ENCODE data around the gene SLC2A14. TPM values are rescaled to one million over a fixed set of nuclear protein-coding genes. Genes with fewer than 3 reads are reported as not detected.
"Not testable (repeated sequence)": the region's sequence is repeated elsewhere in the genome, so short reads cannot be mapped to it uniquely, and the experiment has no call there.

Gene SLC2A14
- total and polyA plus RNA-seq, 3 experiments from 2014 or later: 0.13 to 0.15 TPM; not detected in 1

DNA sequence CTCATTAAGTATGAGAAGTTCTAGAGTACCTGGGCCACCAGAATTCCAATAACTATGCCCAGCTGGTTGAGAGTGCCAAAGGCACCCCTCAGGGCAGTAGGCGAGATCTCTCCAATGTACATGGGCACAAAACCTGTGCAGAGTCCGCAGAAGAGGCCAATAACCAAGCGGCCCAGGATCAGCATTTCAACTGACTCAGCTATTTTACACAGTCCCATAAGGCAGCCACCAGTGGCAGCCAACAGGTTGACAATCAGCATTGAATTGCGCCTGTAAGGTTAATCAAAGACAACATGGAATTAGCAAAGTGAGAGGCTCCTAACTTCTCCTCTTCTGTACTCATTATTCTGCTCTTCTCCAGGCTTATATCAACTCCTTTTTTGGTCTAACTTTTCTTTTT lies 43.0 kb downstream of the SLC2A14 start:
- H3K9me3 Mint-ChIP-seq; CTCF ChIA-PET; DNase-seq; H3K27ac Mint-ChIP-seq; H3K4me1 ChIP-seq (ENCODE audit: insufficient read depth, low read length); H3K4me3 ChIP-seq (ENCODE audit: low read length); H3K27ac ChIP-seq (ENCODE audit: low read depth, low read length); H3K9me3 ChIP-seq (ENCODE audit: low read length); H3K27me3 ChIP-seq (ENCODE audit: insufficient read depth, low read length, poor library complexity, severe bottlenecking); H3K4me1 Mint-ChIP-seq; POLR2A ChIA-PET; H3K4me3 Mint-ChIP-seq; H3K36me3 ChIP-seq (ENCODE audit: insufficient read depth, low read length); H3K36me3 Mint-ChIP-seq; H3K27me3 Mint-ChIP-seq: not testable (repeated sequence)

DNA sequence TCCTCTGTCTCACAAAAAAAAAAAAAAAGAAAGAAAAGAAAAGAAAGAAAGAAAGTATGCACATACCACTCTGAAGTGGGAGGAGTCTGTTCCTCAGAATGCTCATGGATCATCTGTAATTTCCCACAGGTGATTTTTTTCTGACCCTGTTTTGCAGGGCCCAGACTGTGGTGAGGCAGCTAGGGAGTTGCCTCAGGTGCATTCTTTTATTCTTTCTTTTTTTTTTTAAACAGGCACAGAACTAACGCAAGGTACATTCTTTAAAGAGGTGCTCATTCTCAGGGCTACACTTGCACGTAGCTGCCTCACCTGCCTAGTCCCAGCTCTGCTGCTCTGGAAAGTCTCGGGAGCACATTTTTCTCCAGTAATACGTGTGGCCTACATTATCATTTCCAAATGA lies 47.0 kb downstream of the SLC2A14 start:
- H3K9me3 Mint-ChIP-seq; H3K36me3 Mint-ChIP-seq; H3K27me3 ChIP-seq (ENCODE audit: insufficient read depth, low read length, poor library complexity, severe bottlenecking); H3K4me1 Mint-ChIP-seq; DNase-seq; H3K4me3 ChIP-seq (ENCODE audit: low read length); POLR2A ChIA-PET; H3K27ac Mint-ChIP-seq; H3K27ac ChIP-seq (ENCODE audit: low read depth, low read length); H3K4me1 ChIP-seq (ENCODE audit: insufficient read depth, low read length); CTCF ChIA-PET; H3K4me3 Mint-ChIP-seq; H3K27me3 Mint-ChIP-seq; H3K9me3 ChIP-seq (ENCODE audit: low read length); H3K36me3 ChIP-seq (ENCODE audit: insufficient read depth, low read length): not testable (repeated sequence)

DNA sequence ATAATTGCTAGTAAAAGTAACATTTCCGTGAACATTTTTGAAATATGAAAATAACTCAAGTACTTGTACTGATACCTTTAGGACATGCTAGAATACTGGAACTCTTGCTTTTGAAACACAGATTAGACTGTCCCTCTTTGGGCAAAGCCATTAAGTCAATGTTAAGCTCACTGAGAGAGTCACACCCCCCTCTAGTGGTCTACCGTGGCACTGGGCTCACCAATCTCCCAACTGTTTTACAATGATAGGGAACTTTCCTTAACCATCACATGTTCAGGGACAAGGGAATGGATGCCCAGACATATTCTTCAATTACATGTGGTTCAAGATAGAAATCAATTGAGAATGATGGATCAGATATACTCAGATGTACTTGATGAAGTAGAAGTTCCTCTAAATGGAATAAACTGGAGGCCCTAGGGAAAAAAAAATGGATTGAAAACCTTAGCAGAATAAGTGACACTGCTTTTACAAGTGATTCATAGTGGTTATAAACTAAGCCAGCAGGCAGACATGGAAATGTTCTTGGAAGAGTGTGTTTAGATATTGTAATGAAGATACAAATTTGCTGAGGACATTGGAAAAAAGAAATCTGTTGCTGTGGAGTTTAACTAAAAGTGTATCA lies 65.7 kb downstream of the SLC2A14 start:
- peak; percentile 21 to 60 (median 37) for DNase-seq
- no peak overlapping the region for H3K27ac ChIP-seq (ENCODE audit: low read depth, low read length)
- POLR2A ChIA-PET: no interaction called here
- no peak overlapping the region for H3K4me3 Mint-ChIP-seq
- no peaks in the 10 kb centered on the region for H3K9me3 Mint-ChIP-seq
- no peaks in the 10 kb centered on the region for H3K36me3 ChIP-seq (ENCODE audit: insufficient read depth, low read length)
- H3K27me3 ChIP-seq (ENCODE audit: insufficient read depth, low read length, poor library complexity, severe bottlenecking): no peaks in the 10 kb centered on the region
- H3K4me3 ChIP-seq (ENCODE audit: low read length): no peak overlapping the region
- CTCF ChIA-PET: interaction anchor here (0.5 to 1.7 kb wide), 4 partner anchors 16 to 132 kb away, joined by 3 to 6 read pairs (median 3); no protein-coding TSS in a partner anchor
- H3K27ac Mint-ChIP-seq: no peak overlapping the region
- H3K4me1 ChIP-seq (ENCODE audit: insufficient read depth, low read length): no peaks in the 10 kb centered on the region
- H3K27me3 Mint-ChIP-seq: peaks cover 4 to 8% of the 10 kb centered on the region in 2 donors
- no peaks in the 10 kb centered on the region for H3K4me1 Mint-ChIP-seq
- H3K36me3 Mint-ChIP-seq: no peaks in the 10 kb centered on the region
- H3K9me3 ChIP-seq (ENCODE audit: low read length): no peaks in the 10 kb centered on the region

DNA sequence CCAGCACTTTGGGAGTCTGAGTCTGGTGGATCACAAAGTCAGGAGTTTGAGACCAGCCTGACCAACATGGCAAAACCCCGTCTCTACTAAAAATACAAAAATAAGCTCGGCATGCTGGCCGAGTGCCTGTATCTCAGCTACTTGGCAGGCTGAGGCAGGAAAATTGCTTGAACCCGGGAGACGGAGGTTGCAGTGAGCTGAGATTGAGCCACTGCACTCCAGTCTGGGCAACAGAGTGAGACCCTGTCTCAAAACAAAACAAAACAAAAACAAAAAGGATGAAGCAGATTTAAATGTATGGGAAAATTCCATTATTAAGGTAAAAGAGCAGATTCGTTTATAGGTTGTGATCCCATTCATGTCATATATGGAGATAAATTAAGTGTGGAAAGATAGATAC lies 66.4 kb downstream of the SLC2A14 start:
- H3K36me3 Mint-ChIP-seq; DNase-seq; POLR2A ChIA-PET; H3K9me3 Mint-ChIP-seq; H3K27me3 Mint-ChIP-seq; H3K27ac ChIP-seq (ENCODE audit: low read depth, low read length); H3K9me3 ChIP-seq (ENCODE audit: low read length); H3K4me3 Mint-ChIP-seq; H3K4me1 ChIP-seq (ENCODE audit: insufficient read depth, low read length); H3K27me3 ChIP-seq (ENCODE audit: insufficient read depth, low read length, poor library complexity, severe bottlenecking); H3K4me1 Mint-ChIP-seq; H3K27ac Mint-ChIP-seq; H3K4me3 ChIP-seq (ENCODE audit: low read length); H3K36me3 ChIP-seq (ENCODE audit: insufficient read depth, low read length): not testable (repeated sequence)
- CTCF ChIA-PET: interaction anchor here (0.5 to 1.7 kb wide), 6 partner anchors 15 to 132 kb away, joined by 3 to 6 read pairs (median 3); no protein-coding TSS in a partner anchor

DNA sequence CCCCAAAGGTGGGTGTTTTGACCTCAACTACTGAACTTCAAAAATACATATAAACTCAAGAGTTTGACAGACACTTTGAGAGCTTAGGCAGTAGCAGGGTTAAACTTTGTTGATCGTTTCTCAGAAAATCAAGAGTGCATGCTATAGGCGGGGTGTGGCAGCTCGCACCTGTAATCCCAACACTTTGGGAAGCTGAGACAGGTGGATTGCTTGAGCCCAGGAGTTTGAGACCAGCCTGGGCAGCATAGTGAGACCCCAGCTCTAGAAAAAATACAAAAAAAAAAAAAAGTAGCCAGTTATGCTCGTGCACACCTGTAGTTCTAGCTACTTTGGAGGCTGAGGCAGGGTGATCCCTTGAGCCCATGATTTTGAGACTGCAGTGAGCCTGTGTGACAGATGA lies 71.3 kb downstream of the SLC2A14 start:
- POLR2A ChIA-PET: no interaction called here

DNA sequence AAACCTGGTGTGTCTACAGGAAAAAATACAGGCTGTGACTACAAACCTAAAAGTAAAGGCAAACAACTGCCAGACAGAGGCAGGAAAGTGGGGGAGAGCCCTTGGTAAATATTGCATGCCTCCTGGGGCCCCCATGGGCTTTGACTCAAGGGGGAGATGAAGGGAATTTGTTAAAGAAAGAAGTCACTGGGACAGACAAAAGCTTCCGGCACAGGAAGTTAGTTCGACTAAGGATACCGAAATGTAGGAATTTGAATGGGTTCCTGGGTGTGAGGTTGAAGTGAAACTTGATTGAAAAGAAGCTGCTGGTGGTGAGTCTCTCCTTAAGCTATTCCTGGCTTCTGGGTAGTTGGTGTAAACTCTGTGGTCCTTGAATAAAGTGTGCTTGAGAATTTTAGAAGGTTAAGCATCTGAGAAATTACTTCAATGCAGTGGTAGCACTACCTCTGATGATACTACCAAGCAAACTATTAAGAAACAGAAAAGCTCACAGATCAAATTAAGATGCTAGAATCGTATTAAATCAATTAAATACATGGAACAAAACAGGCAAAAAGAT lies 73.9 kb downstream of the SLC2A14 start:
- H3K27me3 Mint-ChIP-seq, POLR2A ChIA-PET: not testable (repeated sequence)

More for the DNA sequence above, 71.3 kb downstream of the SLC2A14 start:
- Mint-ChIP-seq H3K27me3 (peaks cover 0 to 1% of the 10 kb centered on the region in 2 donors), H3K9me3 (no peaks in the 10 kb centered on the region), H3K4me3 (no peak overlapping the region), H3K36me3 (no peaks in the 10 kb centered on the region), H3K27ac (no peak overlapping the region), H3K4me1 (no peaks in the 10 kb centered on the region)
- Histone ChIP-seq H3K4me3 (ENCODE audit: low read length) (no peak overlapping the region), H3K27ac (ENCODE audit: low read depth, low read length) (no peak overlapping the region), H3K36me3 (ENCODE audit: insufficient read depth, low read length) (no peaks in the 10 kb centered on the region), H3K27me3 (ENCODE audit: insufficient read depth, low read length, poor library complexity, severe bottlenecking) (no peaks in the 10 kb centered on the region), H3K4me1 (ENCODE audit: insufficient read depth, low read length) (no peaks in the 10 kb centered on the region), H3K9me3 (ENCODE audit: low read length) (no peaks in the 10 kb centered on the region)
- CTCF ChIA-PET: no interaction called here
- no peak for DNase-seq

DNA sequence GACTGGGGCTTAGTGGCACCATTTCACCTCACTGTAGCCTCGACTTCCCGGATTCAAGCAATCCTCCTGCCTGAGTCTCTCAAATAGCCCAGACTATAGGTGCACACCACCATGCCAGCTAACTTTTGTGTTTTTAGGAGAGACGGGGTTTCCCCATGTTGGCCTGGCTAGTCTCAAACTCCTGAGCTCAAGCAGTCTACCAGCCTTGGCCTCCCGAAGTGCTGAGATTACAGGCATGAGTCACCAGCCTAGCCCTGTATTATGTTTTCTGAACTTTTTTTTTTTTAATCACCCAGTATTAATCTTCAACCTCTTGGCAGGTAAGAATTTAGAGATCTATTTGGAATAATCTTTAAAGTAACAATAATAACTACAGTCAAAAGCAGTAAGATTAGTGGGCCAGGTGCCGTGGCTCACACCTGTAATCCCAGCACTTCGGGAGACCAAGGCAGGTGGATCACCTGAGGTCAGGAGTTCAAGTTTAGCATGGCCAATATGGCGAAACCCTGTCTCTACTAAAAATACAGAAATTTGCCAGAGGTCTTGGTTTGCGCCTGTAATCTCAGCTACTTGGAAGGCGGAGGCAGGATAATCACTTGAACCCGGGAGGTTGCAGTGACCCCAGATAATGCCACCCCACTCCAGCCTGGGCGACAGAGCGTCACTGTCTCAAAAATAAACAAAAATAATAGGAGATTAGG lies 74.9 kb downstream of the SLC2A14 start:
- Mint-ChIP-seq H3K27ac (peak overlapping the region in 1 of 8 donors; percentile 24), H3K4me3 (no peak overlapping the region), H3K9me3 (no peaks in the 10 kb centered on the region), H3K36me3 (no peaks in the 10 kb centered on the region), H3K4me1 (no peaks in the 10 kb centered on the region), H3K27me3 (peaks cover 0 to 1% of the 10 kb centered on the region in 2 donors)
- ChIA-PET CTCF (no interaction called here), POLR2A (no interaction called here)
- no peak for DNase-seq
- Histone ChIP-seq H3K9me3 (ENCODE audit: low read length) (no peaks in the 10 kb centered on the region), H3K36me3 (ENCODE audit: insufficient read depth, low read length) (no peaks in the 10 kb centered on the region), H3K27me3 (ENCODE audit: insufficient read depth, low read length, poor library complexity, severe bottlenecking) (no peaks in the 10 kb centered on the region), H3K27ac (ENCODE audit: low read depth, low read length) (no peak overlapping the region), H3K4me1 (ENCODE audit: insufficient read depth, low read length) (no peaks in the 10 kb centered on the region), H3K4me3 (ENCODE audit: low read length) (no peak overlapping the region)

More for the DNA sequence above, 73.9 kb downstream of the SLC2A14 start:
- not testable (repeated sequence) for DNase-seq; H3K4me1 Mint-ChIP-seq; H3K4me3 Mint-ChIP-seq; H3K27me3 ChIP-seq (ENCODE audit: insufficient read depth, low read length, poor library complexity, severe bottlenecking); H3K36me3 Mint-ChIP-seq; H3K27ac ChIP-seq (ENCODE audit: low read depth, low read length); H3K9me3 ChIP-seq (ENCODE audit: low read length); H3K36me3 ChIP-seq (ENCODE audit: insufficient read depth, low read length); H3K4me1 ChIP-seq (ENCODE audit: insufficient read depth, low read length); H3K4me3 ChIP-seq (ENCODE audit: low read length); H3K9me3 Mint-ChIP-seq; H3K27ac Mint-ChIP-seq
- CTCF ChIA-PET: interaction anchor here (1.3 kb wide), 1 partner anchor 10 kb away, joined by 4 read pairs; no protein-coding TSS in a partner anchor

DNA sequence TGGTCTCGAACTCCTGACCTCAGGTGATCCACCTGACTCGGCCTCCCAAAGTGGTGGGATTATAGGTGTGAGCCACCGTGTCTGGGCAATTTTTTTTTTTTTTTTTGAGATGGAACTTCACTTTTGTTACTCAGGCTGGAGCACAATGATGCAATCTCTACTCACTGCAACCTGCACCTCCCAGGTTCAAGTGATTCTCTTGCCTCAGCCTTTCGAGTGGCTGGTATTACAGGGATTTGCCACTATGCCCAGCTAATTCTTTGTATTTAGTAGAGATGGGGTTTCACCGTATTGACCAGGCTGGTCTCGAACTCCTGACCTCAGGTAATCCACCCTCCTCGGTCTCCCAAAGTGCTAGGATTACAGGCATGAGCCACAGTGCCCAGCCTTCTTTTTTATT lies 75.4 kb downstream of the SLC2A14 start:
- POLR2A ChIA-PET; H3K4me1 ChIP-seq (ENCODE audit: insufficient read depth, low read length); H3K9me3 Mint-ChIP-seq; H3K36me3 ChIP-seq (ENCODE audit: insufficient read depth, low read length); H3K27ac ChIP-seq (ENCODE audit: low read depth, low read length); H3K36me3 Mint-ChIP-seq; H3K27me3 ChIP-seq (ENCODE audit: insufficient read depth, low read length, poor library complexity, severe bottlenecking); H3K4me3 ChIP-seq (ENCODE audit: low read length); H3K4me1 Mint-ChIP-seq; H3K27me3 Mint-ChIP-seq; CTCF ChIA-PET; H3K27ac Mint-ChIP-seq; H3K9me3 ChIP-seq (ENCODE audit: low read length); H3K4me3 Mint-ChIP-seq; DNase-seq: not testable (repeated sequence)

All from CD8-positive, alpha-beta memory T cell (primary cell).